Activated naive CD8-positive, alpha-beta T cell treated with anti-CD3 and anti-CD28 coated beads, Interleukin-2, amount 50 U/mL, for 16 hours (primary cell): ENCODE results near the gene NIP7.
A peak's percentile ranks its signal among the peaks of the same experiment; 100 is the strongest.

Source experiments
- DNase-seq: peaks from one replicate; pipeline ENCODE4 v3.0.0-alpha.2; 2020; ENCODE audit warnings: low read depth, low spot score

NIP7 gene

DNA sequence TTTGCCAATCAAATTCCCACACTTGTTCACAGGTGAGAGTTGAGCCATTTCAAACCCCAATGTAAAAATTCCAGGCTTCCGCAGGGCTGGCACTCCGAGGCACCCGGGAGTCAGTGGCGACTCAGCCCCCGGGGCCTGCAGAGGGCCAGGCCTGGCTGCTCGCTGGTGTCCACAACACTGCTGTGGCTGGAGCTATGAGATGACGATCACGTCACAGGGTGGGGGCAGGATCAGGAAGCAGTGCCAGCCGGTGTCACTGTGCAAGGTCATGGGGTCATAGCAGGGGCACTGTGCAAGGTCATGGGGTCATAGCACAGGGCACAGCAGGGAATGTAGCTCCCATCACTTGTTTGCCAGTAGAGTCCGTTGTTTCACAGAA is 20.7 kb upstream of the NIP7 start:
- no peak for DNase-seq

DNA sequence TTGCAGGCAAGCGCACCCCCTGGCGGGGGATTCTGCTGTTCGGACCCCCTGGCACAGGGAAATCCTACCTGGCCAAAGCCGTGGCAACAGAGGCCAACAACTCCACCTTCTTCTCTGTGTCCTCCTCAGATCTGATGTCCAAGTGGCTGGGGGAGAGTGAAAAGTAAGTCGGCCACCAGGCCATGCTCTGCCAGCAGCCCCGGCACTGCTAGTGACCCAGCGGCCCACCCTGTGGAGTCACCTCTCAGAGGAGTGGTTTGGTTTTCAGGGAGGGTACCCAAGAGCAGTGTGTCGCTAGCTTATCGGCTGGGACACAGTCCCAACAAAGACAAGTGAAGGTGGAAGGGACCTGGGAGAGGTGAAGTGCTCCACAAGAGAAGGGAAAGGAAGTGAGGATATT is 20.2 kb upstream of the NIP7 start:
- DNase-seq, result no peak

DNA sequence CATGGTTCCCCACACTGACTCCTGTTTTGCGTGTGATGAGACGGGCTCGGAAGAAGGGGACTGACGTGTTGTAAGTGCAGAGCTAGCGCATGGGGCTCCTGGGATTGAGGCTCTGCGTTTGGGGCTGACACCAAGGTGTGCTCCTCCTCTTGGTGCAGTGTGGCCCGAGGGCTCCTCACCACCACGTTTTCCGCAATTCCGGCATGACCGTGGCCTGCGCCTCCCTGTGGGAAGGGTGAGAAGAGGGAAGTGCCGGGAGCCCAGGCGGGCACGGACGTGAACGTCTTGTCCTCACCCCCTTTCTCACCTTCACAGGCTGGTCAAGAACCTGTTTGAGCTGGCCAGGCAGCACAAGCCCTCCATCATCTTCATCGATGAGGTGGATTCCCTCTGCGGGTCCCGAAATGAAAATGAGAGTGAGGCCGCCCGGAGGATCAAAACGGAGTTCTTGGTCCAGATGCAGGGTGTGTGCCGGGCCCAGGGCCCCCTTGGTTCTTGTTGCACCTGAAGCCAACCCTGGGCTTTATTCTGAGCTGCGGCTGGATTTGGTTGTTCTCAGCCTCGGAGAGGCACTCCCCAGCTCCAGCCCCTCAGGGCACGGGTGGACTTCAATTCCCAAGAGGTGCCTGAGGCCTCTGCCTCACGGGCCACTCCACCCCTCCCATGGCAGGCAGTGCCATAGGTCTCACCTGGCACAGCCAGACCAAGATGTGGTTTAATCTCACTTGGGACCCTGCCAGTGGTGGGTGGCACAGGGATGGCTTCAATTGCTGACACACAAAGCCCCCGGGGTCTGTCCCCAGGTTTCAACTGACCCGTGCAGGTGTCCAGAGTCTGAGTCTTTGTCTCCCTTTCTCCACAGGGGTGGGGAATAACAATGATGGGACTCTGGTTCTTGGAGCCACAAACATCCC is 19.5 kb upstream of the NIP7 start:
- no peak for DNase-seq

DNA sequence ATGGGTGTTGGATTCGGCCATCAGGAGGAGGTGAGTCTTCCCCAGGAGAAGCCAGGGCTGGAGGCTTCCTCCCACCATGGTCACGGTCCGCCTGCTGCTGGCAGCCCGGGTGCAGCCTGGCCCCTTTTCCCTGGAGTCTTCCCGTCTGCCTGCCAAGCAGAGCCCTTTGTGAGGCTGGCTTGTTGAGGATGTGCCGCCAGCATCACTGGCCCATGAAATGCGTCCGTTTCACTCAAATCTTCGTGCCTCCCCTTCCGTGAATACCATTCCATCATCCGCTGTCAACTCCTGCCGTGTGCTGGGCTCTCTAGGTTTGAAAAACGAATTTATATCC is 18.9 kb upstream of the NIP7 start:
- DNase-seq, result no peak

DNA sequence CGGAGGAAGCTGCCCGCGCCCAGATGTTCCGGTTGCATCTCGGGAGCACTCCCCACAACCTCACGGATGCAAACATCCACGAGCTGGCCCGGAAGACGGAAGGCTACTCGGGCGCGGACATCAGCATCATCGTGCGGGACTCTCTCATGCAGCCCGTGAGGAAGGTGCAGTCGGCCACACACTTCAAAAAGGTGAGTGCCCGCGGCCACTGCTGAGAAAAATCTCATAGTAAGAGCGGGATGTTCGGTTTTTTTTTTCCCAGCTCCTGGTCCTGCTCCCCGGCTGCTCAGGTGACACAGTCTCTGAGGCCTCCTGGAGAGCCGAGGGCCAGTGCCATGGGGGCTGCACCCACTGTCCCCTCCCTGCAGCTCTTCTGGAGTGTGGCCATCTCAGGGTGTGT is 18.5 kb upstream of the NIP7 start:
- DNase-seq, result no peak

DNA sequence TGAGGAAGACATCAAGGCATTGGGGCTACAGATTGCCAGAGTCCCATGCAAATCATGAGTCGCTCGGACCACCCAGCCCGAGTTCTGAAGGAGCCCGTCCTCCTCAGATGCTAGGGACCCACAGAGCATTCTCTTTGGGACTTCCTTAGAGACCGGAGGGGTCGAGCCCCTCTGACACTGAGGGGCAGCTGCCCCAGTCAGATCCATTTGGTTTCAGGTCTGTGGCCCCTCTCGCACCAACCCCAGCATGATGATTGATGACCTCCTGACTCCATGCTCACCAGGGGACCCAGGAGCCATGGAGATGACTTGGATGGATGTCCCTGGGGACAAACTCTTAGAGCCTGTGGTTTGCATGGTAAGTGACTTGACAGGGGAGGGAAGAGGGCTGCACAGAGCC is 17.2 kb upstream of the NIP7 start:
- DNase-seq, result no peak

DNA sequence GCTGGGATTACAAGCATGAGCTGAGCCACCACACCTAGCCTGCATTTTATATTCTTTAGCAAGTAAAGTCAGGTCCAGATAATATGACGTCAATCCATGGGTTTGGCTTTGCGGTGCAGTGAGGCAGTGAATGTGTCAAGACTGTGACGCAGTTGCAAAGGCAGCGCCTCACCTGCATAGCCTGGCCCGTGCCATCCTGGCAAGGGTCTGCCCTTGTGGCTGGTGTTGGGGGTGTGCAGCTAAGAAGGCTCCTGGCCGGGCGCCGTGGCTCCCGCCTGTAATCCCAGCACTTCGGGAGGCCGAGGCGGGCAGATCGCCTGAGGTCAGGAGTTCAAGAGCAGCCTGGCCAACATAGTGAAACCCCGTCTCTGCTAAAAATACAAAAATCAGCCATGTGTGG is 16.2 kb upstream of the NIP7 start:
- no peak for DNase-seq

DNA sequence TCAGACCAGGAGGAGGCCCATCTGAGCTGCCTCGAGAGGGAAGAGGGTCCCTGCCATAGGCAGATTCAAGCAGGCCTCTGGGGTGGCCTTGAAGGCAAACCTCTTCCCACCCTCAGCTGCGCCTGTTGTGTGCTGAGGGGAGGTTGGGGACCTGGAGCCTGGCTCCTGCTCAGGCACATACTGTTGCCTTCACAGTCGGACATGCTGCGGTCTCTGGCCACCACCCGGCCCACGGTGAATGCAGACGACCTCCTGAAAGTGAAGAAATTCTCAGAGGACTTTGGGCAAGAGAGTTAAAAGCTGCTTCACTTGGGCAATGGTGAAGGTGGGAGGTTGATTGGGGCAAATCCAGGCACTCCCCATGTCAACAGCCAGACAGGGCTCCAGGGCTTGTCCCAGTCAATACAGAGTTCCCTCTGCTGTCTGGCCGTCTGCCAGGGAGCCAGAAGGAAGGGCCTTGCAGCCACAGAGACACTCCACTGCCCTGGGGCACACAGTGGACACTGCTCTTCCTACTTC is 15.5 kb upstream of the NIP7 start:
- no peak for DNase-seq

DNA sequence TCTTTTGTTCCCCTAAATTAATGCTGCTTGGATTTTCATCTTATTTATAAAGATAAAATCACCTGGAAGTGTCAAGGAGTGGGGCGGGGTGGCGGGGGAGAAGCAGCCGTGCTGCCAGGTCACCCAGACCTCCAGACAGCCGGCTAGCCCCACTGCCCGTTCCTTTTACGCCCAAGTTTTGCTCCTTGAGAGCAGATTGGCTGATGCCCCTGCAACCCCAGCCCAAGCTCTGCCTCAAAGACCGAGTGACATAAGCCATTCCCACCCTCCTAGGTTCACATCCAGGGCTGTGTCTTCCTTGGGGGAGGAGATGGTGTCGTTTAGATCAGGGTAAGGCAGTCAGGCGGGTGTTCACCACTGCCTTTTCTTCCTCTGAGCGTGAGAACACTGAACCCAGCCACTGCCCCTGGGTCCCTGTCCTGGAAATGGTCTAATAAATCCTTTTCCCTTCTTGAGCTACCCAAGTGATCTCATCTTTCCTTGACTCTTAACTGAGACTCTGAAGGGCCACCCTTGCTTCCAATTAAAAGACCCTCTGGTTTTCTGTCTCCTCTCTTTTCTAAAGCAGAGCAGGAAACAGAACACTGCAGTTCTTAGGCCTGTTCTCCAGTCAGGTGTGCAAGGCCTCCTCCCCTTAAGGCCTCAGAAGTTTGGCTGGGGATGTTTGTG is 14.9 kb upstream of the NIP7 start:
- no peak for DNase-seq

DNA sequence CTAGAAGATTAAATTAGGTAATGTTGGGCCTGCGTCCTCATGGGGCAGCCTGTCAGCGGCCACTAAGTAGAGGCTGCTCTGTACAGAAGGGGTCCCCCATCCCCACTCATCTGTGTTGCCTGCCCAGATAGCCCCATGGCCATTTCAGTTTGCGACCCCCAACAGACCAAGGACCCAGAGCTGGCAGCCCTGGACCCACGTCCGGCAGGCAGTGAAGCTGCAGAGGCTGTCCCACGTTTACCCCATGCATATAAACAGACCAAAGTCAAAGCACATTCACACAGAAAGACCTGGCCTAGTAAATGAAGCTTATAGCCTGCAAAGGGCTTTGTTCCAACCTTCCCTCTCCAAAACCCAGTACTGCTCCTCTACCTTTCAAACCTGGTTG is 13.8 kb upstream of the NIP7 start:
- no peak for DNase-seq

DNA sequence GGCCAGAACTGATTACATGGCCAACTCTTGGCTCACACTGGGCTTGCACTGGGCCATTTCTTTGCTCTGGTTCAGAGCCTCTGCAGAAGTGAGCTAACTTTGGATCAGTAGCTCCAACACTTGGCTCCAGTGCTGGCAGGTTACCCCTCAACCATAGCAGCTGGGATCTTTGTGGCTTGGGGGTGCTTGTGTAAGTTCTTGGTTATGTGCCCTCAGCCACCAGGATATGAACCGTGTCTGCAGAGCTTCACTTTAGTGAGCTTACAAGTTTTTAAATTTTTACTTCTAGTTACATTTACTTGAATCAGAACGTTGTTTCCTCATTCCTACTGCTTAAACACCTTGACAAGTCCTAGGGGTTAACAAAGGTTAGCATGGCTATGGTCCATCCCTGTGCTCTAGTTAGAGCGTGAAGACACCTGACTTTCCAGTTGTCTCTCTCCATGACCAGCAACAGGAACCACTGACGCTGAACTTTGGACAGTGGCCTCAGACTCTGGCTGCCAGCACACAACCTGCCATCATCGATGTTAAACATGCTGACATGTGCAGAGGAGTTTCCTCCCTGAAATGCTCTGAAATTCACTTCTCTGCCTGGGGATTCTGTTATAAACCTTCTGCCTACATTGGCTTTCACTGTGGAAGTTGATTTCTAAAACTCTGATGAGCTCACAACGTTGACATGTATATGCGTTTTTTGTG is 13.2 kb upstream of the NIP7 start:
- no peak for DNase-seq

DNA sequence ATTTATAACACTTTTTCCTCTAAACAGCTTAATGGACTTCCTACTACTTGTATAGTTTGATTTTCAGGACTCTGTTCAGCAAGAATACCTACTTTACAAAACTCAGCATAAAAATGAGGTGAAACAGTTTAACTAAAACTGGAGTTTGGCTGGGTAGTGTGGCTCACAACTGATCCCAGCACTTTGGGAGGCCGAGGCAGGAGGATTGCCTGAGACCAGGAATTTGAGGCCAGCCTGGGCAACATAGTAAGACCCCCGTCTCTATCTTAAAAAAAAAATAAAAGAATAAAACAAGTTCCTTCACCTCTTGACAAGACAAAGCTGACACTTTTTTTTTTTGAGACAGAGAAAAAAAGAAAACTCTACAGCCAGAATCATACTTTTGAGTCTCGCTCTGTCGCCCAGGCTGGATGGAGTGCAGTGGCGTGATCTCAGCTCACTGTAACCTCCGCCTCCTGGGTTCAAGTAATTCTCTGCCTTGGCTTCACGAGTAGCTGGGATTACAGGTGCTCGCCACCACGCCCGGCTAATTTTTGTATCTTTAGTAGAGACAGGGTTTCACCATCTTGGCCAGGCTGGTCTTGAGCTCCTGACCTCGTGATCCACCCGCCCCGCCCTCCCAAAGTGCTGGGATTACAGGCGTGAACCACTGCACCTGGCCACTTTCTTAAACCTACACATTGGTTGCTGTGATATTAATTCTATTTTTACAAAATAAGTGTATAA is 11.8 kb upstream of the NIP7 start:
- no peak for DNase-seq

DNA sequence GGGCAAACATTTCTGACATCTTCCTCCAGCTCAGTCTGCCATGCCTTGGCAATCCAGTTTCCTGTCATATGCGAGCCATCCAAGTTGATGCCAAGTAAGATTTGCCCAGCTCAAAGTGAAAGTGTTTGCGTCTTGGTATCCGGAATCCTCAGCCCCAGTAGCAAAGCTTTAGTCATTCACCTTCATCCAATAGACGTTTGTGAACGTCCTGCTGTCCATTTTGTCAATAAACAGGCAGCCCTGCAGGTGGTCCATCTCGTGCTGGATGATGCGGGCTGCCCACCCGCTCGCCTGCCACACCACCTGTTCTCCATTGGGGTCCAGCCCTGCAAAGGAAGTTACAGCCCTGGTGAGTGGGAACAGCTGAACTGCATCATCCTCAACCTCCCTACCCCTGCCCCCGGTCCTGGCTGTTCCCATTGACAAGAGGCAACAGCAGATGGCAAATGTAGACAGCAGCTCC is 10.7 kb upstream of the NIP7 start:
- DNase-seq, result no peak

DNA sequence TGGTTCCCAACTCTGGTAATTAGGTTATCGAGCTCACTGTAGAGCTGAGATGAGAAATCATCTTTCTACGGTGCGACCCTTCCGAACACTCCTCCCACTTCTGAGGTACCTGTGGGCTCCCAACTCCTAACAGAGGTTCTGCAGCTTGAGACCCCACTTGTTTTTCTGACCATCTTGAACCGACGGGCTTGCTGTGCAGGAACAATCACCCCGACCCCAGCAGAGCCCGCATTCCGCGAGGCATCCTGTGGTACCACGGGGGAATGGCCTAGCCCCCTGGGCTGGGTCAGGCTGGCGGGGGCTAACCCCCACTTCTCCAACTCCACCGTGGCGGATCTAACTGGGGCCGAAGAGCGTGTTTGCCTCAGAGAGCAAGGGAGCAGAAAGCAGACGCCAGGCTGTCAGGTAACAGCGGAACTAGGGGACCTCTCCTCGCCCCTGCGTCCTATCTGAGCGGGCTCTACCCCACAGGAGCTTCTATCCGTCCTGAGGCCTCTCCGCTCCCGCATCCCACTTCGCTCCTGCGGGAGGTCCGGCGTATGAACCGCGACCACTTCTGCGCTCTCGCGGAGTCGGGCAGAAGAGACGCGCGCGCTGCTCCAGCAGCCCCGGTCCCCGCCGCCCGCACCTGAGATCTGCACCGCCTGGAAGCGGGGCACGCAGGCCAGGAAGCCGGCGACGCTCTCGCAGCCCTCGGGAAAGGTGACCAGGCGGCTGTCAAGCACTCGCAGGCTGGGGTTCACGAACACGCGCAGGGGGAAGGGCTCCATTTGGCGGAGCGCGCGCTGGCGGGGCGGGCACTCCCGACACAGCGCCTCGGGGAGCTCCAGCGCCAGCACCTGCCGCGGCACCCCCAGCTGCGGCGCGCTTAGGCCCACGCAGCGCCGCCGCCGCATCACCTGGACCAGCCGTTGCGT is 9.9 kb upstream of the NIP7 start:
- no peak for DNase-seq

DNA sequence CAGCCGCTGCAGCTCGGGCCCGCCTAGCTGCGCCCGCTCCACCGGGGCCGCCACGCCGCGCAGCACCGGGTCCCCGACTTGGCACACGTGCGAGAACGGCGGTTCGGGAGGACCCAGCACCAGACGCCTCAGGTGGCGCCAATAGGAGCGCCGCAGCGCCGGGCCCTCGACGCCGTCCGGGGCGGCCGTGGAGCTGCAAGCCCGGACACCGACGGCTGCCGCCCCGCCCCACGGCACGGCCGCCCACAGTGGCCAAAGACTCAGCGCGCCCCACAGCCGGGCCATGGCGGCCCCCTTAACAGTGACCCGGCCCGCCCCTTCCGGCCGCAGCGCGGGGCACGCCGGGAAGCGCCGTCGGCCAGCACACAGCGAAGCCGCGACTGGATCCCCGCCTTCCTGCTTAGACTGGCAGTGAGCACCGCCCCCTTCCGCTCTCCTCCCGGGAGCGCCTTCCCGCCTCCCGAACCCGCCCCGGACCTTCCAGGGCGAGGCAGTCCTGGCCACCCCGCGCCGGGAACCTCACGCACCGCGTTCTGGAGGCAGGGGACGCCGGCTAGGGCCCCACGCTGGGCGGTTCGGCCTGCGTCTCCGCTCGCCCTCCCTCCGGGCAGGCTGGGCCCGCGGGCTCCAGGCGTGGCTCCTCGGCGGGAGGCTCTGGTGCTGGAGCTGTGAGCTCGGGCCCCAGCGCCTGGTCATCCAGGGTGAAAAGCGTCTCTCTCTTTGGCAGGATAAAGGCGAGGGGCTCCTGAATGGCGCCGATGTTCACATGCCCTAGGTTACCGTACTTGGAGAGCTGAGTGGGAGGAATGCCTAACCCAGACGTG is 9.1 kb upstream of the NIP7 start, which contains the start of gene PDF:
TSS of gene PDF (minus strand) at position 303 of the 824 bp plus-strand sequence. CDS start at position 285, 18 bp downstream.
- peak; percentile 67 for DNase-seq

DNA sequence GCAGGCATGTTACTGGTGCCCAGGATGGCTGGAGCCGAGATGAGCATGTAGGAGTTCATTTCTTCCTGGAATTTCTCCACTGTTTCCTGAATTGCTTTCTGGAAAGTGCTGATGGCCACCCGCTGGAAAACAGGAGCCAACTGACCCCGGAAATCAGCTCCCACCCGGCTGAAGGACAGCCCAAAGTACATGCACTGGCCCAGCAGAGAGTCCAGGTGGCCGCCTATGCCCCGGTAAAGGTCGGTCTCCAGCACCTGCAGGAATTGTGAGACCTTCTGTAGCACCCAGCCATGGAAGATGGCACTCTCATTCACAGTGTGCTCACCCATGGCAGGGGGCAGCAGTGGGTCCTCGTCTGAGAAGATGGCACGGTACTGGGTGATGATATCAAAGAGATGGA is 4.9 kb upstream of the NIP7 start:
- no peak for DNase-seq

DNA sequence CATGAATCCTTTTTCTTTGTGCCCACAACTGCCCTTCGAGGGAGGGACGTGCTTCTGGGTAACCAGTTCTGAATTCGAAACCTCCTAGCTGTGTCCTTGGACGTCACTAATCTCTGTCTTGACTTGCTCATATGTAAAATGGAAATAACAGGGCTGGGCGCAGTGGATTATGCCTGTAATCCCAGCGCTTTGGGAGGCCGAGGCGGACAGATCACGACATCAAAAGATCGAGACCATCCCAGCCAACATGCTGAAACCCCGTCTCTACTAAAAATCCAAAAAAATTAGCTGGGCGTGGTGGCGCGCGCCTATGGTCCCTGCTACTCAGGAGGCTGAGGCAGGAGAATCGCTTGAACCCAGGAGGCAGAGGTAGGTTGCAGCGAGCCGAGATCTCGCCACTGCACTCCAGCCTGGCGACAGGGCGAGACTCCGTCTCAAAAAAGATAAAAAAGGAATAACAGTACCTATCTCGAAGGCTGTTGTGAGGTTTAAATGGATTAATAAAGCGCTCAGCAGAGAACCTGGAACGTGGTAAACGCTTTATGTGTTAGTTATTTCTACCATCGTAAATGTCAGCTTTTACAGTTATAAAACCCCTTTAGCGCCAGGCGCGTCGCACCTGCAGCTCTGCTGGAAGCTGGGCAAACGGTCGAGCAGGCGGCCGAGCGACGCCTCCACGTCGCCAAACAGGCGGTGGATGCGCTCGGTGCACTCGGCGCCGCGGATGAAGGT is 849 bp upstream of the NIP7 start:
- no peak for DNase-seq

DNA sequence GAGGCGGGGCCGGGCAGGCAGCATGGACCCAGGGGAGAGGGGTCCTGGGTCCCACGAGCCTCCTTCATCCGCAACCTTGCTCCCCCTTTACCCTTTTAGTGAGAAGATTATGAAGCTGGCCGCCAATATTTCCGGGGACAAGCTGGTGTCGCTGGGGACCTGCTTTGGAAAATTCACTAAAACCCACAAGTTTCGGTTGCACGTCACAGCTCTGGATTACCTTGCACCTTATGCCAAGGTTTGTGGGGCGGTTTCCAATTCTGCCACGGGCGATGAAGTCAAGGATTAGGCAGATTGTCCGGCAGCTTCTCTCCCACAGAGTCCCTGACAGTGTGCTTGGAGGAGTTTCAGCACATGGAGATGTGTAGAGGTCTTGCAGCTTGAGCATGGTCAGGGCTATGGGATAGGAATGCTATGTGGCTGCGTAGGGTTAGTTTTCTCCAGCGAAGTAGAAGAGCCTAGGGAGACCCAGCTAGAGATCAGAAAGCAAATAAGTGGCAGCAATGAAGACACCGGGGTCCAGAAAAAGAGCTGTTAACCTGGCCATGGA is 598 bp downstream of the NIP7 start:
- no peak for DNase-seq

DNA sequence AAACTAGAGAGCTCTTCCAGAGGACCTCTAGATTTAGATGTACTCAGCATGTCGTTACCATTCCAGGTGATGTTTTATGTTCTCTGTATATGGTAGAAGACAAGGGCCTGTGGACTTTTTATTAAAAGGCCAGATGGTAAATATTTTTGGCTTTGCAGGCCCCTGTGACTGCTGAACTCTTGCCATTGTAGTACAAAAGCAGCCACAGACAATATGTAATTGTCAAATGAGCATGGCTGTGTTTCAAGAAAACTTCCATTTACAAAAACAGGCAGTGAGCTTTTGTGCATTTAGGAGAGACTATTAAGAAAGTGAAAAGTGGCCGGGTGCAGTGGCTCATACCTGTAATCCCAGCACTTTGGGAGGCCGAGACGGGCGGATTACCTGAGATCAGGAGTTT is 4.6 kb downstream of the NIP7 start:
- DNase-seq, result no peak
